Measurements from ENCODE around the gene LSM12.

The LSM12 gene

DNA sequence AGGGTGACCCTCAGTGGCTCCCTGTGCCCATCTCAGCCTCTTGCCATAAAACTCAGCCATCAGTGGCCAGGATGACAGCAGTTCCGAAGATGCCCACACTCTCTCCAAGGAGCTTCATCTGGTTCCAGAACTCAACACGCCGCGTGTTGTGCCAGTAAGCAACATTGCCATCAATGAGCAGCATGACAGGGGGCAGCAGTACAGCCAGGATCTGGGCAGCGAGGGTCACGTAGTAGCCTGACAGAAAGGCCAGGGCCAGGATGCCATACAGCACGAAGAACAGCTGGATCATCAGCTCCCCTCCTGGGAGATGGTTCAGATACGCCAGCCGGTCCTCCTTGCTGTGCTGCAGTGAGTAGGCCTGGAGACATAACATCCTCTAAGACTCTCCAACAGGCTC, 54.6 kb downstream of the LSM12 start:
- TF ChIP-seq CTCF (IDR thresholded peaks at IDR 0.05), result no peak
- Histone ChIP-seq H3K27me3 (peaks cover 0 to 14% of the 10 kb centered on the region in 2 donors), H3K4me3 (no peak overlapping the region), H3K36me3 (peaks cover 0 to 31% (median 0%) of the 10 kb centered on the region in 3 donors), H3K9me3 (no peaks in the 10 kb centered on the region), H3K4me1 (peaks cover 0 to 33% (median 21%) of the 10 kb centered on the region in 4 donors), H3K27ac (no peak overlapping the region)
- DNase-seq, result no peak
- intact Hi-C loops (cut with DNase I; ENCODE audit: low total_unique reads), result loop anchor here (5.0 kb wide), 1 partner anchor 55 kb away; the partner anchor contains the start of gene LSM12

- no peaks in the 10 kb centered on the region for H3K9me3 ChIP-seq
- peaks cover 0 to 40% (median 29%) of the 10 kb centered on the region in 4 donors for H3K4me1 ChIP-seq
- no peak overlapping the region for H3K27ac ChIP-seq
- peaks cover 0 to 31% (median 0%) of the 10 kb centered on the region in 3 donors for H3K36me3 ChIP-seq
- intact Hi-C loops (cut with DNase I; ENCODE audit: low total_unique reads), result loop anchor here (5.0 kb wide), 1 partner anchor 56 kb away; the partner anchor contains the start of gene LSM12
- no peak for DNase-seq
- peaks cover 1 to 21% of the 10 kb centered on the region in 2 donors for H3K27me3 ChIP-seq
- TF ChIP-seq CTCF (IDR thresholded peaks at IDR 0.05), result no peak
- no peak overlapping the region for H3K4me3 ChIP-seq
Observed at GRCh38 chr17:44010966-44011647, 55.4 kb downstream of the LSM12 start.

DNA sequence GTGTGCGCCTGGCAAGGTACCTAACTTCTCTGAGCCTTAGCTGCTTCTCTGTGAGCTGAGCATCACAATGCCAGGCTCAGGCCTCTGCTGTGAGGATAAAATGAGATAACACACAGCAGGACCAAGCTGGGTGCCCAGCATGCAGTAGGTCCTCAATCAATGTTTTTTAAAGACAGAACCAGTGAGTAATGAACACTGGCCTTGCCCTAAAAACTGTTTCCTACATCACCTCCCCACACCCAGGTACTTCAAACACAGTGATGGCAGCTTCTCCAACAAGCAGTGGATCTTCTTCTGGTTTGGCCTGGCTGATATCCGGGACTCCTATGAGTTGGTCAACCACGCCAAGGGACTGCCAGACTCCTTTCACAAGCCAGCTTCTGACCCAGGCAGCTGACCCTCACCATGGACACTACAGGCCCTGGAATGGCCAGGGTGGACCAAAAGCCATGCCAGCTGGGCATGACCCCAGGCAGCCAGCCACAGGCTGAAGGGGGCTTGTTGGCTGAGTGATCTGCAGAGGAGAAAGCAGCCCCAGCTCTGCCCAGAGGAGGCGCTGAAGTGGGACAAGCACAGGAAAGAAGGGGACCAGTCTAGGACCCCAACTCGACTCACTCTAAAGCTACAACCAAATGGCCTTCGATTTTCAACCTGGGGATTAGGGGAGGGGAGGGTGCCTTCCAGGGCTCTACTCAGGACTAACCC, 58.1 kb downstream of the LSM12 start:
- Histone ChIP-seq H3K27ac (no peak overlapping the region), H3K9me3 (no peaks in the 10 kb centered on the region), H3K4me1 (peaks cover 0 to 40% (median 34%) of the 10 kb centered on the region in 4 donors), H3K4me3 (no peak overlapping the region), H3K36me3 (peaks cover 0 to 31% (median 0%) of the 10 kb centered on the region in 3 donors), H3K27me3 (peaks cover 16 to 48% of the 10 kb centered on the region in 2 donors)
- no peak for TF ChIP-seq CTCF (IDR thresholded peaks at IDR 0.05)
- DNase-seq, result no peak
- intact Hi-C loops (cut with DNase I; ENCODE audit: low total_unique reads), result no loop called here

DNA sequence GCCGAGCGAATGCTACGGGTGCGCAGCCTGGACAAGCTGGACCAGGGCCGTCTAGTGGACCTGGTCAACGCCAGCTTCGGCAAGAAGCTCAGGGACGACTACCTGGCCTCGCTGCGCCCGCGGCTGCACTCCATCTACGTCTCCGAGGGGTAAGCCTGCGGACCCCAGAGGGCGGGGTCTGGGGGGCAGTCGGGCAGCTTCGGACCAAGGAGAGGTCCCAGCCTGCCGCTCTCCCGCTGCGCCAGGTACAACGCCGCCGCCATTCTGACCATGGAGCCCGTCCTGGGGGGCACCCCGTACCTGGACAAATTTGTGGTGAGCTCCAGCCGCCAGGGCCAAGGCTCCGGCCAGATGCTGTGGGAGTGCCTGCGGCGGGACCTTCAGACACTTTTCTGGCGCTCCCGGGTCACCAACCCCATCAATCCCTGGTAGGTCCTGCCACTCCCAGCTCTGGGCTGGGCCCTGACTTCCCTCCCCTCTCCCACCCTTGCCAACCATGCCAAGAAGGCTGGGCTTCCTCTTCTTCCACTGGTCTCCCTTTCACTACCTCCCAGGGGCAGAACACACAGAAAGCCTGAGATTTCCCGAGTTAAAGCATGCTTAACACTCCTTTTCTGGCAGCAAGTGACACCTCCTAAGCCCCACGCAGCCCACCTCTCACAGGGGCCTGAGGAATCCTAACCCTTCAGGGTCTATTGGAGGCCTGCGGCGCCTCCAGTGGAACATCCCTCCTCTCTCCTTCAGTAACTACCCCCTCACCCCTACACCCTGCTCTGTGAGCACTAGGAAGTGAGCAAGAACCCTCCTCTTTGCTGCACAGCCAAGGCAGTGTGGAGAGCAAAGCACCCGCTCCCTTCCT, 58.9 kb downstream of the LSM12 start:
- intact Hi-C loops (cut with DNase I; ENCODE audit: low total_unique reads), result no loop called here
- H3K27ac ChIP-seq, result no peak overlapping the region
- H3K4me1 ChIP-seq, result peaks cover 0 to 40% (median 34%) of the 10 kb centered on the region in 4 donors

More for the DNA sequence above, 58.9 kb downstream of the LSM12 start:
- peak overlapping the region; percentile 44 to 53 for H3K4me3 ChIP-seq
- no peak for TF ChIP-seq CTCF (IDR thresholded peaks at IDR 0.05)
- no peaks in the 10 kb centered on the region for H3K9me3 ChIP-seq
- no peak for DNase-seq
- peaks cover 16 to 55% of the 10 kb centered on the region in 2 donors for H3K27me3 ChIP-seq
- peaks cover 0 to 31% (median 0%) of the 10 kb centered on the region in 3 donors for H3K36me3 ChIP-seq

Data from tibial artery (tissue), 4 donors.